AG04450 (cell line): ENCODE measurements around the gene SATB2. TPM values are rescaled to one million over a fixed set of nuclear protein-coding genes. Genes with fewer than 3 reads are reported as not detected.

ENCODE experiments used
- CTCF ChIA-PET: fragments of 300-600, 350-600 bp; formaldehyde crosslinking; extraction: SDS; loops from one replicate; lab custom pipeline; 2022; ENCODE audit warnings: antibody characterized with exemption, inconsistent platforms; lab: Charles Lee
- POLR2A ChIA-PET: fragments of 350-600 bp; formaldehyde crosslinking; extraction: SDS; loops from one replicate; lab custom pipeline; 2021; ENCODE audit warnings: antibody characterized with exemption, inconsistent platforms; lab: Yijun Ruan, JAX
- DNase-seq: peaks from one replicate; pipeline ENCODE4 v3.0.0-alpha.2; 2011; ENCODE audit warnings: low read depth, low spot score
- H3K27ac ChIP-seq: one replicate; pipeline ENCODE4 v1.5.1; 2012; ENCODE audit warnings: low read depth, low read length, control low read depth
- H3K27me3 ChIP-seq: one replicate; pipeline ENCODE4 v1.6.0; 2012; ENCODE audit warnings: low read length; ENCODE audit not compliant: control insufficient read depth, insufficient read depth
- H3K4me3 ChIP-seq: 2 replicates; pipeline ENCODE4 v1.5.1; 2011; ENCODE audit warnings: mild to moderate bottlenecking, low read depth, low read length, control low read depth
- H3K9me3 ChIP-seq: 2 replicates; pipeline ENCODE4 v1.5.1; 2012; ENCODE audit warnings: low read length; ENCODE audit not compliant: control insufficient read depth, insufficient read depth
- CTCF ChIP-seq: IDR thresholded peaks from 2 replicates; pipeline ENCODE4 v1.5.1; 2011; ENCODE audit warnings: low read depth, low read length, control low read depth, inconsistent platforms
- polyA plus RNA-seq: library from polyadenylated mRNA; depleted of rRNA; stranded (reverse); fragments of >200 nt; gene quantifications from 2 replicates; pipeline ENCODE4 v1.2.3, GENCODE V29; 2011

Gene SATB2
- polyA plus RNA-seq, 1 experiment: 5.0 TPM

- ChIA-PET CTCF (interaction anchor here (0.7 kb wide), 1 partner anchor 363 kb away, joined by 4 read pairs; no protein-coding TSS in a partner anchor), POLR2A (interaction anchor here (1.1 kb wide), 1 partner anchor 15 kb away, joined by 3 read pairs; the partner anchor contains the start of gene SATB2)
- Histone ChIP-seq H3K27ac (no peak overlapping the region), H3K27me3 (no peaks in the 10 kb centered on the region), H3K9me3 (no peaks in the 10 kb centered on the region), H3K4me3 (no peak overlapping the region)
- no peak for TF ChIP-seq CTCF
- DNase-seq: no peak
Observed at GRCh38 chr2:199443589-199444130, 14.1 kb downstream of the SATB2 start.

GRCh38 chr2:199442173-199442572, 15.6 kb downstream of the SATB2 start:
- no peak overlapping the region for H3K4me3 ChIP-seq
- no peaks in the 10 kb centered on the region for H3K9me3 ChIP-seq
- H3K27me3 ChIP-seq: no peaks in the 10 kb centered on the region
- no peak for TF ChIP-seq CTCF
- POLR2A ChIA-PET: no interaction called here
- DNase-seq: no peak
- CTCF ChIA-PET: no interaction called here
- H3K27ac ChIP-seq: no peak overlapping the region

GRCh38 chr2:199441759-199442158, 16.0 kb downstream of the SATB2 start:
- DNase-seq: no peak
- H3K4me3 ChIP-seq: no peak overlapping the region
- TF ChIP-seq CTCF: no peak
- no peaks in the 10 kb centered on the region for H3K9me3 ChIP-seq
- H3K27ac ChIP-seq: no peak overlapping the region
- no peaks in the 10 kb centered on the region for H3K27me3 ChIP-seq
- CTCF ChIA-PET: no interaction called here
- POLR2A ChIA-PET: no interaction called here

- Histone ChIP-seq H3K9me3 (no peaks in the 10 kb centered on the region), H3K27me3 (no peaks in the 10 kb centered on the region), H3K4me3 (no peak overlapping the region), H3K27ac (no peak overlapping the region)
- ChIA-PET CTCF (no interaction called here), POLR2A (no interaction called here)
- TF ChIP-seq CTCF: no peak
- no peak for DNase-seq
Observed at GRCh38 chr2:199440118-199440517, 17.6 kb downstream of the SATB2 start.

GRCh38 chr2:199439542-199439941, 18.2 kb downstream of the SATB2 start:
- no peaks in the 10 kb centered on the region for H3K27me3 ChIP-seq
- H3K9me3 ChIP-seq: no peaks in the 10 kb centered on the region
- no peak overlapping the region for H3K4me3 ChIP-seq
- DNase-seq: no peak
- H3K27ac ChIP-seq: no peak overlapping the region
- no peak for TF ChIP-seq CTCF
- POLR2A ChIA-PET: no interaction called here
- CTCF ChIA-PET: interaction anchor here (1.2 kb wide), 1 partner anchor 32 kb away, joined by 5 read pairs; no protein-coding TSS in a partner anchor
